HFF-Myc (cell line): ENCODE results near the gene JAKMIP2.
"Not testable (repeated sequence)": the region's sequence is repeated elsewhere in the genome, so short reads cannot be mapped to it uniquely, and the experiment has no call there.

Source experiments
- DNase-seq: peaks from one replicate; pipeline ENCODE4 v3.0.0-alpha.2; 2011; ENCODE audit warnings: low read depth; ENCODE audit errors: extremely low read depth
- H3K4me3 ChIP-seq: replicated peaks from 2 replicates; pipeline ENCODE4 v1.5.1; 2011; ENCODE audit warnings: low read depth, mild to moderate bottlenecking, control low read depth, low read length
- CTCF ChIP-seq: IDR thresholded peaks from 2 replicates; pipeline ENCODE4 v1.5.1; 2012; ENCODE audit warnings: mild to moderate bottlenecking, low read depth, low read length, control low read depth; ENCODE audit errors: missing control alignments

JAKMIP2 gene

GRCh38 chr5:147727200-147727599 is 55.3 kb downstream of the JAKMIP2 start:
- no peak overlapping the region for H3K4me3 ChIP-seq

GRCh38 chr5:147721191-147721960 is 61.2 kb downstream of the JAKMIP2 start:
- DNase-seq, H3K4me3 ChIP-seq: not testable (repeated sequence)

More at GRCh38 chr5:147727200-147727599, 55.3 kb downstream of the JAKMIP2 start:
- TF ChIP-seq CTCF, result no peak
- no peak for DNase-seq

- H3K4me3 ChIP-seq, result no peak overlapping the region
- no peak for DNase-seq
- TF ChIP-seq CTCF, result no peak
Observed at GRCh38 chr5:147713550-147714295, 68.8 kb downstream of the JAKMIP2 start.

- no peak overlapping the region for H3K4me3 ChIP-seq
- no peak for DNase-seq
- no peak for TF ChIP-seq CTCF
Observed at GRCh38 chr5:147712598-147712997, 69.9 kb downstream of the JAKMIP2 start.

GRCh38 chr5:147712019-147712418 is 70.5 kb downstream of the JAKMIP2 start:
- no peak for TF ChIP-seq CTCF
- H3K4me3 ChIP-seq, result no peak overlapping the region
- no peak for DNase-seq

- no peak overlapping the region for H3K4me3 ChIP-seq
- no peak for TF ChIP-seq CTCF
- no peak for DNase-seq
Observed at GRCh38 chr5:147711019-147711418, 71.5 kb downstream of the JAKMIP2 start.

GRCh38 chr5:147708708-147709107 is 73.8 kb downstream of the JAKMIP2 start:
- H3K4me3 ChIP-seq, result no peak overlapping the region
- TF ChIP-seq CTCF, result no peak
- no peak for DNase-seq
